GM12878 (cell line): ENCODE measurements around the gene DNHD1. TPM values are rescaled to one million over a fixed set of nuclear protein-coding genes. Genes with fewer than 3 reads are reported as not detected.

Experiments used
- ATAC-seq: fragments of 200-7000 bp; cut with Tn5 transposase; 3 replicates; pipeline ENCODE4 v1.9.1; 2020; ENCODE audit warnings: mild to moderate bottlenecking, moderate library complexity
- BruUV-seq: library from RNA; stranded (reverse); fragments of 400-500 nt; replicated peaks from 2 replicates; lab custom pipeline; 2021; lab: Mats Ljungman, UMichigan
- CTCF ChIA-PET: fragments of 300-600 bp; sonication (Branson Sonifier 250); formaldehyde crosslinking; extraction: SDS; loops from one replicate; lab custom pipeline; 2021; ENCODE audit warnings: inconsistent platforms; lab: Yijun Ruan, JAX
- POLR2A ChIA-PET: fragments of 350-600 bp; formaldehyde crosslinking; extraction: SDS; loops from one replicate; lab custom pipeline; 2021; ENCODE audit warnings: inconsistent platforms; lab: Charles Lee
- RAD21 ChIA-PET: fragments of 300-600 bp; sonication (Branson Sonifier 250); formaldehyde crosslinking; loops from one replicate; lab custom pipeline; 2023; ENCODE audit warnings: antibody characterized with exemption; ENCODE audit not compliant: unreplicated experiment; lab: Charles Lee
- SMC1A ChIA-PET: fragments of 300-600 bp; sonication (Branson Sonifier 250); formaldehyde crosslinking; loops from one replicate; lab custom pipeline; 2023; ENCODE audit not compliant: unreplicated experiment, uncharacterized antibody; lab: Charles Lee
- DNase-seq: peaks from one replicate; pipeline ENCODE4 v3.0.0-alpha.2; 2011; ENCODE audit warnings: low read depth, low spot score
- FAIRE-seq: peaks from 3 replicates; lab custom pipeline; 2011; peaks lifted over from hg19 to GRCh38; lab: Jason Lieb, UNC
- H2AFZ ChIP-seq: 2 replicates; pipeline ENCODE4 v1.6.0; 2011; ENCODE audit warnings: low read depth, low read length, control low read depth; ENCODE audit not compliant: control insufficient read depth
- H3K27ac ChIP-seq: 2 replicates; pipeline ENCODE4 v1.5.1; 2011; ENCODE audit warnings: control low read depth; ENCODE audit not compliant: control insufficient read depth, insufficient read depth
- H3K27me3 ChIP-seq, 2 experiments: replicated peaks in 1 of 2; 2 replicates each; pipeline versions ENCODE4 v1.6.0 to v1.6.1; 2011; ENCODE audit warnings: low read length in 1 of 2; ENCODE audit not compliant: control insufficient read depth in 2 of 2, insufficient read depth in 2 of 2
- H3K36me3 ChIP-seq, 2 experiments: 2 replicates each; pipeline ENCODE4 v1.5.1; 2011; ENCODE audit warnings: low read length in 1 of 2; ENCODE audit not compliant: control insufficient read depth in 2 of 2, insufficient read depth in 2 of 2
- H3K4me1 ChIP-seq: 2 replicates; pipeline ENCODE4 v1.6.1; 2011; ENCODE audit warnings: mild to moderate bottlenecking, low read length, moderate library complexity, mixed read lengths; ENCODE audit not compliant: control insufficient read depth, insufficient read depth
- H3K4me2 ChIP-seq: 2 replicates; pipeline ENCODE4 v1.6.0; 2011; ENCODE audit warnings: control low read depth; ENCODE audit not compliant: control insufficient read depth, insufficient read depth
- H3K4me3 ChIP-seq: fragments of 200-600 bp; sonication (generic); 2 replicates; pipeline ENCODE4 v1.5.1; 2016
- H3K79me2 ChIP-seq: 2 replicates; pipeline ENCODE4 v1.6.0; 2011; ENCODE audit warnings: low read length; ENCODE audit not compliant: control insufficient read depth, insufficient read depth
- H3K9ac ChIP-seq: 2 replicates; pipeline ENCODE4 v1.8.0; 2011; ENCODE audit warnings: low read length, control low read depth, mixed read lengths; ENCODE audit not compliant: control insufficient read depth, insufficient read depth
- H3K9me3 ChIP-seq: replicated peaks from 3 replicates; pipeline ENCODE4 v1.5.1; 2011; ENCODE audit warnings: mild to moderate bottlenecking, low read length; ENCODE audit not compliant: control insufficient read depth, insufficient read depth
- H4K20me1 ChIP-seq: 2 replicates; pipeline ENCODE4 v1.6.0; 2011; ENCODE audit not compliant: control insufficient read depth, insufficient read depth
- ASH2L ChIP-seq: fragments of 300-600, 200-600 bp; sonication (generic); IDR thresholded peaks from 2 replicates; pipeline ENCODE4 v1.6.1; 2017; ENCODE audit warnings: low read depth, mild to moderate bottlenecking, borderline replicate concordance
- E2F8 ChIP-seq: fragments of 450-650 bp; IDR thresholded peaks from 2 replicates; pipeline ENCODE4 v1.6.1; 2018; ENCODE audit warnings: mild to moderate bottlenecking, low read depth, moderate library complexity; ENCODE audit not compliant: partially characterized antibody
- EGR1 ChIP-seq, 2 experiments: IDR thresholded peaks; 1 replicate in 1 of 2; 2 replicates in 1 of 2; pipeline ENCODE4 v1.6.1; 2011 to 2012; ENCODE audit warnings: low read depth in 2 of 2, low read length in 2 of 2, borderline replicate concordance in 1 of 2, mild to moderate bottlenecking in 1 of 2, moderate library complexity in 1 of 2
- FOXM1 ChIP-seq: IDR thresholded peaks from 2 replicates; pipeline ENCODE4 v1.6.1; 2012; ENCODE audit warnings: low read depth, mild to moderate bottlenecking, inconsistent platforms, low read length, moderate library complexity
- NFXL1 ChIP-seq: fragments of 450-650 bp; IDR thresholded peaks from 2 replicates; pipeline ENCODE4 v1.6.1; 2017; ENCODE audit warnings: antibody characterized with exemption, mild to moderate bottlenecking, borderline replicate concordance
- PBX3 ChIP-seq: IDR thresholded peaks from 2 replicates; pipeline ENCODE4 v1.6.1; 2011; ENCODE audit warnings: mild to moderate bottlenecking, low read depth, low read length, moderate library complexity; ENCODE audit not compliant: insufficient replicate concordance
- RUNX3 ChIP-seq: IDR thresholded peaks from 2 replicates; pipeline ENCODE4 v1.6.1; 2012; ENCODE audit warnings: low read length, inconsistent platforms
- SKIL ChIP-seq: fragments of 450-650 bp; IDR thresholded peaks from 2 replicates; pipeline ENCODE4 v1.6.1; 2017; ENCODE audit warnings: mild to moderate bottlenecking, low read depth, inconsistent platforms; ENCODE audit not compliant: poor library complexity, severe bottlenecking
- SUPT20H ChIP-seq: IDR thresholded peaks from 2 replicates; pipeline ENCODE4 v1.6.1; 2011; ENCODE audit warnings: low read depth, mild to moderate bottlenecking, low read length, moderate library complexity, borderline replicate concordance; ENCODE audit not compliant: control insufficient read depth
- ZBTB11 ChIP-seq: fragments of 450-650 bp; formaldehyde crosslinking; IDR thresholded peaks from 2 replicates; pipeline ENCODE4 v1.5.0; 2022; ENCODE audit warnings: mild to moderate bottlenecking, missing genetic modification characterization
- ZNF622 ChIP-seq: fragments of 450-650 bp; IDR thresholded peaks from 2 replicates; pipeline ENCODE4 v1.6.1; 2017; ENCODE audit warnings: mild to moderate bottlenecking, inconsistent platforms
- WGBS: methylation state at CpG from one replicate; pipeline ENCODE4 v1.1.6; 2016; ENCODE audit warnings: low lambda C conversion rate; ENCODE audit not compliant: insufficient replicate concordance, insufficient coverage; ENCODE audit errors: missing lambda C conversion rate; 5-methylcytosine and 5-hydroxymethylcytosine counted together
- in situ Hi-C: fragments of 300-500 bp; cut with MboI; formaldehyde crosslinking; loops from 9 replicates; pipeline ENCODE4 v1.14.3; 2018; ENCODE audit warnings: mixed read lengths
- intact Hi-C: fragments of 100-400 bp; cut with micrococcal nuclease; formaldehyde crosslinking; loops from one replicate; pipeline ENCODE4 v1.14.2; 2022; ENCODE audit not compliant: unreplicated experiment
- polyA plus RNA-seq, 11 experiments: library from polyadenylated mRNA; depleted of rRNA in 4 of 11; unstranded in 6 of 11; stranded (reverse) in 5 of 11; fragments of >200 nt; fragmentation: Nextera tagmentation in 4 of 11; fragmentation: Illumina TruSeq in 1 of 11; extraction: Ambion mirVana in 4 of 11; extraction: Trizol in 1 of 11; gene quantifications; 1 replicate in 1 of 11; 2 replicates in 10 of 11; pipeline versions ENCODE4 v1.2.1 to v1.2.3, GENCODE V29; 2011 to 2016; ENCODE audit warnings: inconsistent platforms in 2 of 11, missing spikeins in 2 of 11, low read depth in 1 of 11
- total RNA-seq, 4 experiments: library from RNA; depleted of rRNA in 3 of 4; stranded (reverse); fragments of >200 nt in 3 of 4; fragmentation: Illumina TruSeq in 1 of 4; extraction: Trizol in 1 of 4; gene quantifications; 2 replicates each; pipeline versions ENCODE4 v1.2.1 to v1.2.3, GENCODE V29; 2013 to 2021

DNHD1 gene
- total and polyA plus RNA-seq, 10 of the 15 experiments (the other 5 are each of a cell fraction or from before 2014, with no cell fraction given): 0.99 to 16.9 (median 8.6) TPM

GRCh38 chr11:6498544-6498943, 1.5 kb downstream of the DNHD1 start (continued):
- TF ChIP-seq E2F8 (no peak), RUNX3 (no peak), FOXM1 (no peak), NFXL1 (no peak), PBX3 (no peak), ZNF622 (no peak)

GRCh38 chr11:6502382-6502781, 5.3 kb downstream of the DNHD1 start:
- no peak overlapping the region for H2AFZ ChIP-seq
- no peak for FAIRE-seq
- no peaks in the 10 kb centered on the region for H3K9me3 ChIP-seq
- no peaks in the 10 kb centered on the region for H3K27me3 ChIP-seq
- H3K4me2 ChIP-seq: no peak overlapping the region
- intact Hi-C loops (no loop called here), in situ Hi-C loops (no loop called here)
- CTCF ChIA-PET: interaction anchor here (1.2 to 6.6 kb wide), 2 partner anchors 16 to 123 kb away, joined by 5 to 119 read pairs; partner anchors contain the start of genes ARFIP2 and TIMM10B
- SMC1A ChIA-PET: interaction anchor here (0.9 kb wide), 1 partner anchor 9 kb away, joined by 3 read pairs; no protein-coding TSS in a partner anchor
- RAD21 ChIA-PET: no interaction called here
- no peak for ATAC-seq
- H3K36me3 ChIP-seq: peaks cover 0 to 7% of the 10 kb centered on the region in 2 experiments; a peak in 1 of 4 replicates
- H3K4me3 ChIP-seq: no peak overlapping the region
- no peak overlapping the region for H3K27ac ChIP-seq
- no TSS peak for BruUV-seq
- 100% methylated on average over 3 of the region's 3 CpGs for WGBS
- POLR2A ChIA-PET: interaction anchor here (1.2 kb wide), 1 partner anchor 15 kb away, joined by 4 read pairs; no protein-coding TSS in a partner anchor
- H4K20me1 ChIP-seq: no peaks in the 10 kb centered on the region
- H3K4me1 ChIP-seq: no peaks in the 10 kb centered on the region
- no peak for DNase-seq
- no peak overlapping the region for H3K9ac ChIP-seq
- H3K79me2 ChIP-seq: no peaks in the 10 kb centered on the region
- TF ChIP-seq SKIL: no peak
- TF ChIP-seq ASH2L: no peak
- TF ChIP-seq ZBTB11 (CRISPR knock-in tag): no peak
- TF ChIP-seq EGR1 (IDR thresholded peaks at IDR 0.05; ENCODE audit: borderline replicate concordance in 1 of 2, low read depth in 2 of 2, low read length in 2 of 2): no peak
- TF ChIP-seq SUPT20H: no peak
